ENCODE measurements around the gene ENDOD1.

GRCh38 chr11:95054356-95054755, 35.3 kb upstream of the ENDOD1 start:
- TF ChIP-seq POLR2A (IDR thresholded peaks at IDR 0.05) = no peak
- no peak for TF ChIP-seq CTCF (IDR thresholded peaks at IDR 0.05)
